Measurements from ENCODE around the gene PABPN1L. TPM values are rescaled to one million over a fixed set of nuclear protein-coding genes. Genes with fewer than 3 reads are reported as not detected.
"Not testable (repeated sequence)": the region's sequence is repeated elsewhere in the genome, so short reads cannot be mapped to it uniquely, and the experiment has no call there.

Gene PABPN1L
- total and polyA plus RNA-seq, 10 donors: 0.26 to 1.3 (median 0.70) TPM; not detected in 4

DNA sequence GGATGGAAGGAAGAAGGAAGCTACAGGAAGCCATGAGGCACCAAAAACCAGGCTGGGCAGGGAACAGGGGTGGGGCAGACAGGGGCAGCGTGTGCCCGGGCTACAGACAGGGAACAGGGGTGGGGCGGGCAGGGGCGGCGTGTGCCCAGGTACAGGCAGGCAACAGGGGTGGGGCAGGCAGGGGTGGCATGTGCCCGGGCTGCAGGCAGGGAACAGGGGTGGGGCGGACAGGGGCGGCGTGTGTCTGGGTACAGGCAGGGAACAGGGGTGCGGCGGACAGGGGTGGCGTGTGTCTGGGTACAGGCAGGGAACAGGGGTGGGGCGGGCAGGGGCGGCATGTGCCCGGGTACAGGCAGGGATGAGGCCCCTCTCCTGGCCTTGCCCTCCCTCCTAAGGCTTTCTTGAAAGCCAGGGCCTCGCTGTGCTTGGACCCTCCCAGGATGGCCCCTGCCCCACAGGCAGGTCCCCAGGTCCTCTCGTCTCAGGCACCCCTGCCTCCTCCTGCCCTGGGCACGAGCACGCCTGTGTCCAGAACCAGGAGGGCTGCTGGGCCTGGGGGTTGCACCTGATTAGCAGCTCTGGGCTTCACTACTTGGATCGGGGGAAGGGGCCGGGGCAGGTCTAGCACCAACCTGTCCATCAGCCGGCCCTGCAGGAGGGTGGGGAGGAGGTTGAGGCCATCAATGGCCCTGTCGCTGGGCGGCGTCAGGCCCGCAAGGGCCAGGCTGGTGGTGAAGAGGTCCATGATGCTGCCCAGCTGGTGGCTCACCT, 40.2 kb downstream of the PABPN1L start:
- 92 to 95% (median 92%) methylated on average over 19 to 26 of the region's 26 CpGs for WGBS, 5 donors
- Histone ChIP-seq H3K36me3 (peaks cover 0 to 98% (median 47%) of the 10 kb centered on the region in 6 donors), H3K27me3 (replicated peaks in 1 of 7) (no peaks in the 10 kb centered on the region), H3K4me1 (no peaks in the 10 kb centered on the region), H3K27ac (no peak overlapping the region), H3K4me3 (no peak overlapping the region), H3K9me3 (no peaks in the 10 kb centered on the region)
- TF ChIP-seq POLR2A (IDR thresholded peaks at IDR 0.05) (no peak), POLR2AphosphoS5 (IDR thresholded peaks at IDR 0.05) (no peak)
- TF ChIP-seq, protein P1, sequence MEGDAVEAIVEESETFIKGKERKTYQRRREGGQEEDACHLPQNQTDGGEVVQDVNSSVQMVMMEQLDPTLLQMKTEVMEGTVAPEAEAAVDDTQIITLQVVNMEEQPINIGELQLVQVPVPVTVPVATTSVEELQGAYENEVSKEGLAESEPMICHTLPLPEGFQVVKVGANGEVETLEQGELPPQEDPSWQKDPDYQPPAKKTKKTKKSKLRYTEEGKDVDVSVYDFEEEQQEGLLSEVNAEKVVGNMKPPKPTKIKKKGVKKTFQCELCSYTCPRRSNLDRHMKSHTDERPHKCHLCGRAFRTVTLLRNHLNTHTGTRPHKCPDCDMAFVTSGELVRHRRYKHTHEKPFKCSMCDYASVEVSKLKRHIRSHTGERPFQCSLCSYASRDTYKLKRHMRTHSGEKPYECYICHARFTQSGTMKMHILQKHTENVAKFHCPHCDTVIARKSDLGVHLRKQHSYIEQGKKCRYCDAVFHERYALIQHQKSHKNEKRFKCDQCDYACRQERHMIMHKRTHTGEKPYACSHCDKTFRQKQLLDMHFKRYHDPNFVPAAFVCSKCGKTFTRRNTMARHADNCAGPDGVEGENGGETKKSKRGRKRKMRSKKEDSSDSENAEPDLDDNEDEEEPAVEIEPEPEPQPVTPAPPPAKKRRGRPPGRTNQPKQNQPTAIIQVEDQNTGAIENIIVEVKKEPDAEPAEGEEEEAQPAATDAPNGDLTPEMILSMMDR (IDR thresholded peaks at IDR 0.05 in 8 of 11, conservative IDR thresholded peaks at IDR 0.05 in 3 of 11): no peak
- intact Hi-C loops (cut with DNase I; ENCODE audit: low total_unique reads): no loop called here
- no peak for DNase-seq

DNA sequence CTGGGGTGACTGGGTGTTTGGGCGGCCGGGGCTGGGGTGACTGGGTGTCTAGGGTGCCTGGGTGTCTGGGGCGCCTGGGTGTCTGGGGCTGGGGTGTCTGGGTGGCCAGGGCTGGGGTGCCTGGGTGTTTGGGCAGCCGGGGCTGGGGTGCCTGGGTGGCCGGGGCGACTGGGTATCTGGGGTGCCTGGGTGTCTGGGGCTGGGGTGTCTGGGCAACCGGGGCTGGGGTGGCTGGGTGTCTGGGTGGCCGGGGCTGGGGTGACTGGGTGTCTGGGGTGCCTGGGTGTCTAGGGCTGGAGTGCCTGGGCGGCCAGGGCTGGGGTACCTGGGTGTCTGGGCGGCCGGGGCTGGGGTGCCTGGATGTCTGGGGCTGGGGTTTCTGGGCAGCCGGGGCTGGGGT, 41.3 kb downstream of the PABPN1L start:
- peaks cover 0 to 100% (median 47%) of the 10 kb centered on the region in 6 donors for H3K36me3 ChIP-seq
- no peaks in the 10 kb centered on the region for H3K4me1 ChIP-seq
- DNase-seq: no peak
- intact Hi-C loops (cut with DNase I; ENCODE audit: low total_unique reads): no loop called here
- H3K27ac ChIP-seq: no peak overlapping the region
- no peak overlapping the region for H3K4me3 ChIP-seq
- no peaks in the 10 kb centered on the region for H3K27me3 ChIP-seq (replicated peaks in 1 of 7)
- H3K9me3 ChIP-seq: no peaks in the 10 kb centered on the region
- 87 to 98% (median 93%) methylated on average over 5 to 12 of the region's 12 CpGs for WGBS, 5 donors
- TF ChIP-seq, protein P1 (IDR thresholded peaks at IDR 0.05 in 8 of 11, conservative IDR thresholded peaks at IDR 0.05 in 3 of 11): no peak
- TF ChIP-seq POLR2AphosphoS5 (IDR thresholded peaks at IDR 0.05) (no peak), POLR2A (IDR thresholded peaks at IDR 0.05) (no peak)

DNA sequence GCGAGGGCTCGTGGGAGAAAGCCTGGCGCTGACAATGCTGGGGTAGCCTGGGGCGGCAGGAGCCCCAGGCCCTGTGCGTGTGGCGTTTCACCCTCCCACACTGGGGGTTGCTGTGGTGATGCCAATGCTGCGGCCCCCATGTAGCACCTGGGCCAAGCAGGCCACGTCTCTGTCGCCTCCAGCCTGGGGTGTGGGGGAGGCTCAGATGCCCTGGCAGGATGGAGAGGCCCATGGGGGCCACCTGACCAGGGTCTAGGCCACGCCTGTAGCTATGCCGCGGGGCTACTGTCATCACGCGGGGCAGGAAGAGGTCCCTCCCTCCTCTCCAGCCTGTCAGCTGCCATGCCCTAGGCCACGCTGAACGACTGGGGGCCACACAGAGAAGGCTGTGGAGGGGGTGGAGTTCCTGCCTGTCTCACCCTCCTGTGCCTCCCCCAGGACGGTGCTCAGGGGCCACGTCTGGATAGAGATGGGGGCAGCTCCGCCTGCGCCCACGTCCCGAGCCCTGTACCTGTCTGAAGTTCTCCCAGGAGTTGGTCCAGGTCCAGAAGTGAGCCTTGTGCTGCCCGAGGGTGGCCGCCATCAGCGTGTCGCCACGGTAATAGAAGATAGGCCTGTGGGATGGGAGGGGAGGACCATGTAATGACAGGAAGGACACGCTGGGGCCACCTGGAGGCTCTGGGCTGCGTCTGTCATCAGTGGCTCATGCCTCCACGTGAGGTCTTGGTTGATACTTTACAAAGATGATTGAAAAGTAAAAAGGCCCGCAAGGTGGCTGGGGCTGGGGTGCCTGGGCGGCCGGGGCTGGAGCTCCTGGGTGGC, 42.0 kb downstream of the PABPN1L start:
- no peaks in the 10 kb centered on the region for H3K27me3 ChIP-seq (replicated peaks in 1 of 7)
- DNase-seq: no peak
- no peaks in the 10 kb centered on the region for H3K4me1 ChIP-seq
- no peak for TF ChIP-seq POLR2A (IDR thresholded peaks at IDR 0.05)
- TF ChIP-seq POLR2AphosphoS5 (IDR thresholded peaks at IDR 0.05): peak in 1 of 3 donors; percentile 25
- intact Hi-C loops (cut with DNase I; ENCODE audit: low total_unique reads): no loop called here
- no peaks in the 10 kb centered on the region for H3K9me3 ChIP-seq
- H3K36me3 ChIP-seq: peaks cover 0 to 97% (median 44%) of the 10 kb centered on the region in 6 donors
- 86 to 90% (median 89%) methylated on average over 23 to 33 of the region's 33 CpGs for WGBS, 5 donors
- H3K4me3 ChIP-seq: no peak overlapping the region
- no peak overlapping the region for H3K27ac ChIP-seq

DNA sequence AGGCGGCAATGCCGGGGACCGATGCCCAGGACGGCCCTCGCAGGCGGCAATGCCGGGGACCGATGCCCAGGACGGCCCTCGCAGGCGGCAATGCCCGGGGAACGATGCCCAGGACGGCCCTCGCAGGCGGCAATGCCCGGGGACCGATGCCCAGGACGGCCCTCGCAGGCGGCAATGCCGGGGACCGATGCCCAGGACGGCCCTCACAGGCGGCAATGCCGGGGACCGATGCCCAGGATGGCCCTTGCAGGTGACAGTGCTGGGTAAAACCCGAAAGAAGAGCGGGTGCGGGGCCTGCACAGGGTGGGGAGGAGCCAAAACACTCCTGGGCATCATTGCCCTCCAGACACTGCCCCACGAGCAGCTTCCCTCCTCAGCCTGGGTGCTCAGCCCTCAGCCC, 42.8 kb downstream of the PABPN1L start:
- DNase-seq; H3K27ac ChIP-seq; H3K4me3 ChIP-seq; H3K27me3 ChIP-seq (replicated peaks in 1 of 7); H3K9me3 ChIP-seq; H3K4me1 ChIP-seq; intact Hi-C loops (cut with DNase I; ENCODE audit: low total_unique reads): not testable (repeated sequence)
- 93 to 97% (median 96%) methylated on average over 6 to 30 of the region's 31 CpGs for WGBS, 5 donors
- peaks cover 0 to 97% (median 41%) of the 10 kb centered on the region in 6 donors for H3K36me3 ChIP-seq
